Endothelial cell of umbilical vein (primary cell): Measurements from ENCODE around the gene ANGPTL4.

Source experiments
- EZH2 ChIP-seq: IDR thresholded peaks from 2 replicates; pipeline ENCODE4 v1.6.1; 2012; ENCODE audit warnings: borderline replicate concordance, low read depth, mild to moderate bottlenecking, moderate library complexity, low read length, inconsistent platforms; ENCODE audit not compliant: severe bottlenecking
- JUN ChIP-seq: IDR thresholded peaks from 2 replicates; pipeline ENCODE4 v1.6.1; 2011; ENCODE audit warnings: borderline replicate concordance, low read depth; ENCODE audit not compliant: insufficient read length, insufficient read depth
- POLR2A ChIP-seq: IDR thresholded peaks from 2 replicates; pipeline ENCODE4 v1.6.1; 2012; ENCODE audit warnings: low read depth, mild to moderate bottlenecking, control low read depth, low read length
- POLR2AphosphoS5 ChIP-seq: IDR thresholded peaks from 2 replicates; pipeline ENCODE4 v1.6.1; 2012; ENCODE audit warnings: low read depth, mild to moderate bottlenecking, control low read depth, low read length, moderate library complexity; ENCODE audit not compliant: insufficient read depth
- TF ChIP-seq, protein P1 (sequence below), 2 donors: IDR thresholded peaks; 1 replicate in 1 of 2; 2 replicates in 1 of 2; pipeline ENCODE4 v1.5.1; 2011; ENCODE audit warnings: low read length in 2 of 2, mild to moderate bottlenecking in 2 of 2, moderate library complexity in 2 of 2, control low read depth in 1 of 2, inconsistent platforms in 1 of 2, low read depth in 1 of 2; ENCODE audit not compliant: insufficient read depth in 1 of 2; ENCODE audit errors: extremely low read depth in 1 of 2
- TF ChIP-seq, protein P2 (sequence below): IDR thresholded peaks from 2 replicates; pipeline ENCODE4 v1.6.1; 2011; ENCODE audit not compliant: insufficient read depth, insufficient read length

GRCh38 chr19:8366961-8367326, 3.0 kb downstream of the ANGPTL4 start:
- TF ChIP-seq, protein P1, sequence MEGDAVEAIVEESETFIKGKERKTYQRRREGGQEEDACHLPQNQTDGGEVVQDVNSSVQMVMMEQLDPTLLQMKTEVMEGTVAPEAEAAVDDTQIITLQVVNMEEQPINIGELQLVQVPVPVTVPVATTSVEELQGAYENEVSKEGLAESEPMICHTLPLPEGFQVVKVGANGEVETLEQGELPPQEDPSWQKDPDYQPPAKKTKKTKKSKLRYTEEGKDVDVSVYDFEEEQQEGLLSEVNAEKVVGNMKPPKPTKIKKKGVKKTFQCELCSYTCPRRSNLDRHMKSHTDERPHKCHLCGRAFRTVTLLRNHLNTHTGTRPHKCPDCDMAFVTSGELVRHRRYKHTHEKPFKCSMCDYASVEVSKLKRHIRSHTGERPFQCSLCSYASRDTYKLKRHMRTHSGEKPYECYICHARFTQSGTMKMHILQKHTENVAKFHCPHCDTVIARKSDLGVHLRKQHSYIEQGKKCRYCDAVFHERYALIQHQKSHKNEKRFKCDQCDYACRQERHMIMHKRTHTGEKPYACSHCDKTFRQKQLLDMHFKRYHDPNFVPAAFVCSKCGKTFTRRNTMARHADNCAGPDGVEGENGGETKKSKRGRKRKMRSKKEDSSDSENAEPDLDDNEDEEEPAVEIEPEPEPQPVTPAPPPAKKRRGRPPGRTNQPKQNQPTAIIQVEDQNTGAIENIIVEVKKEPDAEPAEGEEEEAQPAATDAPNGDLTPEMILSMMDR (IDR thresholded peaks at IDR 0.05; ENCODE audit: extremely low read depth in 1 of 2, insufficient read depth in 1 of 2, low read depth in 1 of 2, low read length in 2 of 2) = no peak
- no peak for TF ChIP-seq JUN
- no peak for TF ChIP-seq POLR2AphosphoS5
- TF ChIP-seq, protein P2, sequence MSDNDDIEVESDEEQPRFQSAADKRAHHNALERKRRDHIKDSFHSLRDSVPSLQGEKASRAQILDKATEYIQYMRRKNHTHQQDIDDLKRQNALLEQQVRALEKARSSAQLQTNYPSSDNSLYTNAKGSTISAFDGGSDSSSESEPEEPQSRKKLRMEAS = no peak
- no peak for TF ChIP-seq EZH2
- TF ChIP-seq POLR2A = no peak
